Lower lobe of right lung (tissue), 2 donors: Measurements from ENCODE around the gene ATP5ME. TPM values are rescaled to one million over a fixed set of nuclear protein-coding genes. Genes with fewer than 3 reads are reported as not detected.

Experiments
- ATAC-seq, 2 donors: fragments of 200-7000 bp; cut with Tn5 transposase; one replicate each; pipeline ENCODE4 v1.9.1; 2020 to 2022; ENCODE audit warnings: mild to moderate bottlenecking in 2 of 2, moderate library complexity in 2 of 2
- DNase-seq: peaks from one replicate; pipeline ENCODE4 v3.0.0-alpha.2; 2020
- H3K27ac ChIP-seq: fragments of 200-600 bp; one replicate; pipeline ENCODE4 v1.8.0; 2022
- H3K27me3 ChIP-seq: fragments of 200-600 bp; one replicate; pipeline ENCODE4 v1.8.0; 2022; ENCODE audit warnings: low read depth
- H3K36me3 ChIP-seq: fragments of 200-600 bp; one replicate; pipeline ENCODE4 v1.8.0; 2022; ENCODE audit warnings: mild to moderate bottlenecking
- H3K4me1 ChIP-seq: fragments of 200-600 bp; one replicate; pipeline ENCODE4 v1.8.0; 2022
- H3K4me3 ChIP-seq: fragments of 200-600 bp; one replicate; pipeline ENCODE4 v1.8.0; 2022; ENCODE audit warnings: mild to moderate bottlenecking
- H3K9me3 ChIP-seq: fragments of 200-600 bp; one replicate; pipeline ENCODE4 v1.8.0; 2022
- intact Hi-C: fragments of 100-400 bp; cut with DNase I; formaldehyde crosslinking; loops from one replicate; pipeline ENCODE4 v1.11.0; 2022
- total RNA-seq: library from RNA; stranded (reverse); fragmentation: NEBNext Ultra II Directional; extraction: Animal tissue kit (Norgen Biotek cat#: 25700); gene quantifications from one replicate; pipeline ENCODE4 v1.2.1, GENCODE V29; 2021
- TF ChIP-seq, protein P1 (sequence below): fragments of 200-600 bp; IDR thresholded peaks from one replicate; pipeline ENCODE4 v1.8.0; 2022; ENCODE audit warnings: antibody characterized with exemption, mild to moderate bottlenecking
- donor health status: DM: no; HTN: yes; CAD: no; lungs with severe emphysema.

ATP5ME gene
- total RNA-seq, 1 donor from 2014 or later, result 173 TPM

DNA sequence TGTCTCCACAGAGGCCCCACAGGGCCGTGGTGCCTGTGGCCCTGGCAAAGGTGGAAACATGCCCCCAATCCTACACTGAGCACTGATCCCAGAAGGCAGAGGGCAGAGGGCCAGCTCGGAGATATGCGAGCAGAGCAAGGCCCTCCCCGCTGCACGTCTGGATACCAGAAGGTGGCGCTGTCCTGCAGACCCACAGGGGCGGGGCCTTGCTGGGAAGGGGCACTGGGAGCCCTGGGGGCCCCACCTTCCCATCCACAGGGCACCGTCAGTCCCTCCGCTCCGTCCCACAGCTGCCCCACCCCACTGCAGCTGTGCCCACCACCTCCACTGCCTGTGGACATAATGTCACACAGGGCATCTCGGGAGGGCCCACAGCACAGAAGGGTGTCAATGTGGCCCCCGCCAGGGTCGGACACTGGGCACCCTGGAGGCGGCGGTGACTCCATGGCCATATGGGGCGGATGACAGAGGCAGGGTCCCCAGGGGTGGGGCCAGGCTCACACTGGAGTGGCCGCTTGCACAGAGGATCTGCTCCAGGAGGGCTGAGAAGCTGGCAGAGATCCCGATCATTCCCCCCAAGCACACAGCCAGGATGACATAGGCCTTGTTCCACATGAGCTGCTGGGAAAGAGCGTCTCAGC lies 10.0 kb upstream of the ATP5ME start:
- ATAC-seq, result peak in 1 of 2 donors; percentile 4

DNA sequence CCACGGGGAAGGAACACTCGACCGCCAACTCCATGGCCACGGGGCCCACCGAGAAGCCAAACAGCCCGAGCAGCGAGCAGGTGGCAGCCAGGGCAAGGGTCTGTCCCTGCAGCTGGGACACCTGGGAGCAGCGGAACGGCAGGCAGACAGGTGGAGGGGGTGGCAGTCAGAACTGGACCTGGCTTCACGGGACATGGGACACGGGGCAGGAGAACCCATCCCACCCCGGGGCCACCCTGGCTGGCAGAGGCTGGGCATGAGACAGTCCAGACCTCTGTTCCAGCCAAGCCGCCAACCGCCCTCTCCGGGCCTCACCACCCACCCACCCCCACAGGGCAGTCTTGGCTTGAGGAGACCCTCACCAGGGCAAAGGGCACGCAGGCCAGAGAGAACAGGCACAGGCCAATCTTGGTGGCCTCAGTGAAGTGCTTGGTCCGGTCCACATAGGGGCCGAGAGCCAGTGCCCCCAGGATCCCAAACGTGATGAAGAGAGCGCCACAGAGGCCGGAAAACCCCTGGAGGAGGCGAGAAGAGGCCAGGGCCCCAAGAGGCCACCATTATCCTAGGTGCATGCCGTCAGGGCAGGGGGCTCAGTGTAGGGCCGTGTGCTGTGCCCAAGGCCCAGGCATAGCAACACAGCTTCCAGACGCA lies 9.3 kb upstream of the ATP5ME start:
- Histone ChIP-seq H3K9me3 (no peaks in the 10 kb centered on the region), H3K4me3 (no peak overlapping the region), H3K36me3 (no peaks in the 10 kb centered on the region), H3K4me1 (peaks cover 42% of the 10 kb centered on the region), H3K27ac (no peak overlapping the region), H3K27me3 (no peaks in the 10 kb centered on the region)
- ATAC-seq (no peak), DNase-seq (no peak)
- TF ChIP-seq, protein P1, sequence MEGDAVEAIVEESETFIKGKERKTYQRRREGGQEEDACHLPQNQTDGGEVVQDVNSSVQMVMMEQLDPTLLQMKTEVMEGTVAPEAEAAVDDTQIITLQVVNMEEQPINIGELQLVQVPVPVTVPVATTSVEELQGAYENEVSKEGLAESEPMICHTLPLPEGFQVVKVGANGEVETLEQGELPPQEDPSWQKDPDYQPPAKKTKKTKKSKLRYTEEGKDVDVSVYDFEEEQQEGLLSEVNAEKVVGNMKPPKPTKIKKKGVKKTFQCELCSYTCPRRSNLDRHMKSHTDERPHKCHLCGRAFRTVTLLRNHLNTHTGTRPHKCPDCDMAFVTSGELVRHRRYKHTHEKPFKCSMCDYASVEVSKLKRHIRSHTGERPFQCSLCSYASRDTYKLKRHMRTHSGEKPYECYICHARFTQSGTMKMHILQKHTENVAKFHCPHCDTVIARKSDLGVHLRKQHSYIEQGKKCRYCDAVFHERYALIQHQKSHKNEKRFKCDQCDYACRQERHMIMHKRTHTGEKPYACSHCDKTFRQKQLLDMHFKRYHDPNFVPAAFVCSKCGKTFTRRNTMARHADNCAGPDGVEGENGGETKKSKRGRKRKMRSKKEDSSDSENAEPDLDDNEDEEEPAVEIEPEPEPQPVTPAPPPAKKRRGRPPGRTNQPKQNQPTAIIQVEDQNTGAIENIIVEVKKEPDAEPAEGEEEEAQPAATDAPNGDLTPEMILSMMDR, result no peak
- intact Hi-C loops, result no loop called here

More for the DNA sequence above, 10.0 kb upstream of the ATP5ME start:
- no peak overlapping the region for H3K27ac ChIP-seq
- TF ChIP-seq, protein P1, result peak; percentile 68
- H3K4me3 ChIP-seq, result no peak overlapping the region
- no peaks in the 10 kb centered on the region for H3K9me3 ChIP-seq
- H3K36me3 ChIP-seq, result no peaks in the 10 kb centered on the region
- no peaks in the 10 kb centered on the region for H3K27me3 ChIP-seq
- DNase-seq, result peak; percentile 76
- intact Hi-C loops, result no loop called here
- peaks cover 45% of the 10 kb centered on the region for H3K4me1 ChIP-seq

DNA sequence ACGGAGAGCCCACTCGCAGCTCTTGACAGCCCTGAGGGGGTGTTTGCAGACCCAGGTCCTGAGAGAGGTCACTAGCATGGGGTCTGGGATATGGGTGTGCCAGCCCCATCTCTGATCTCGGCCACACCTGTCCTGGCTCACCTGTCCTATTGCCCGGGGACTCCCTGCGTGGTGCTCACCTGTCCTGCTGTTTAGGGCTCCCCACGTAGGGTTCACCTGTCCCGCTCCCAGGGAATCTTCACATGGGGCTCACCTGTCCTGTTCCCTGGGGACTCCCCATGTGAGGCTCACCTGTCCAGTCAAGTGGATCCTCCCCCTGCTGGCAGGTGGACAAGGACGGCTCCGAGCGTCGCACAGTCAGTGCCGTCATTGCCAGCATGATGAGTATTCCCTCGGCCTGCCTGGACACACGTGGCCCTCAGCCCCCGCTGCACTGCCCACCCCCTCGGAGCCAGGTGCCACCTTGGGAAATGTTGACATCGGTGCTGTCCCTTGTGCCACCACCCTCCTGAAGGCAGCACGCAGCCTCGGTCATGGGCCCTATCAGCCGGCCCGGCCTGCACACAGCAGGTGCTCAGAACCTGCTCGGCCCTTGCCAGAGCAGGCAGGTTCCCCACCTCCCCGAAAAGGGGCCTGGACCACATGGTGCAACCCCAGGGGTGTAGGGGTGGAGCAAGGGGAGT lies 8.6 kb upstream of the ATP5ME start:
- intact Hi-C loops, result no loop called here
- DNase-seq (no peak), ATAC-seq (no peak)
- Histone ChIP-seq H3K27me3 (no peaks in the 10 kb centered on the region), H3K9me3 (no peaks in the 10 kb centered on the region), H3K4me3 (no peak overlapping the region), H3K4me1 (peaks cover 35% of the 10 kb centered on the region), H3K27ac (no peak overlapping the region), H3K36me3 (no peaks in the 10 kb centered on the region)
- TF ChIP-seq, protein P1, result no peak

DNA sequence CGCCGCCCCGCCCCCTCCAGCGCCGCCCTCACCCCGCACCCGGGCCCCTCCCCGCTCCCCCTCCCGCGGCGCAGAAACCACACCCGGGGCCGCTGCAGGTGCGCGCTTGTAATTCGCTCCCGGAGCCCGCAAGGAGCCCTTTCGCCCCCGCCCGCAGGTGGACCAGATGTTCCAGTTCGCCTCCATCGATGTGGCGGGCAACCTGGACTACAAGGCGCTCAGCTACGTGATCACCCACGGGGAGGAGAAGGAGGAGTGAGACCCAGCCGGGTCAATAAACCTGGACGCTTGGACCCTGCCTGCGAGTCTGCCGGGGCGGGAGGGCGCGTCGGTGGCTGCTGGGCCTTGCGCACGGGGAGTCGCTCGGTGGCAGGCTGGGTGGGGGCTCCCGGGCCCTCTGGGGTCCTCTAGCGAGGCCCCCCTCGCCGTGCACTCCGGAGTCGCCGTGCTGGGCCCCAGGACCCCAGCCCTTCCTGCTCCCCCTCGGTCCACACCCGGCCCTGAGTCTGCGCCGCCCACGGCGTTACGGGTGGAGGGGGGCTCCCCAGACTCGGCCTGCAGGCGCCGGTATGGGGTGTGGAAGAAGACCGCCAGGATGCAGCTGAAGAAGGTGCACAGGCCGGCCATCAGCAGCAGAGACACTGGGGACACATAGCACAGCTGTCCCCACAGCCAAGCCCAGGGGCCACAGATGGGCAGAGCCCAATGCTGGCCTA lies 7.8 kb upstream of the ATP5ME start:
- peak; percentile 80 for DNase-seq
- H3K4me3 ChIP-seq, result peak overlapping the region; percentile 33

More for the DNA sequence above, 7.8 kb upstream of the ATP5ME start:
- TF ChIP-seq, protein P1, result no peak
- Histone ChIP-seq H3K36me3 (no peaks in the 10 kb centered on the region), H3K4me1 (peaks cover 28% of the 10 kb centered on the region), H3K27me3 (no peaks in the 10 kb centered on the region), H3K27ac (no peak overlapping the region), H3K9me3 (no peaks in the 10 kb centered on the region)
- ATAC-seq, result peak; percentile 31 to 44
- intact Hi-C loops, result no loop called here
